ENCODE data around the gene MAP4K1. TPM values are rescaled to one million over a fixed set of nuclear protein-coding genes. Genes with fewer than 3 reads are reported as not detected.

MAP4K1 gene
- polyA plus RNA-seq, 3 donors = 19.8 to 41.3 (median 22.4) TPM

DNA sequence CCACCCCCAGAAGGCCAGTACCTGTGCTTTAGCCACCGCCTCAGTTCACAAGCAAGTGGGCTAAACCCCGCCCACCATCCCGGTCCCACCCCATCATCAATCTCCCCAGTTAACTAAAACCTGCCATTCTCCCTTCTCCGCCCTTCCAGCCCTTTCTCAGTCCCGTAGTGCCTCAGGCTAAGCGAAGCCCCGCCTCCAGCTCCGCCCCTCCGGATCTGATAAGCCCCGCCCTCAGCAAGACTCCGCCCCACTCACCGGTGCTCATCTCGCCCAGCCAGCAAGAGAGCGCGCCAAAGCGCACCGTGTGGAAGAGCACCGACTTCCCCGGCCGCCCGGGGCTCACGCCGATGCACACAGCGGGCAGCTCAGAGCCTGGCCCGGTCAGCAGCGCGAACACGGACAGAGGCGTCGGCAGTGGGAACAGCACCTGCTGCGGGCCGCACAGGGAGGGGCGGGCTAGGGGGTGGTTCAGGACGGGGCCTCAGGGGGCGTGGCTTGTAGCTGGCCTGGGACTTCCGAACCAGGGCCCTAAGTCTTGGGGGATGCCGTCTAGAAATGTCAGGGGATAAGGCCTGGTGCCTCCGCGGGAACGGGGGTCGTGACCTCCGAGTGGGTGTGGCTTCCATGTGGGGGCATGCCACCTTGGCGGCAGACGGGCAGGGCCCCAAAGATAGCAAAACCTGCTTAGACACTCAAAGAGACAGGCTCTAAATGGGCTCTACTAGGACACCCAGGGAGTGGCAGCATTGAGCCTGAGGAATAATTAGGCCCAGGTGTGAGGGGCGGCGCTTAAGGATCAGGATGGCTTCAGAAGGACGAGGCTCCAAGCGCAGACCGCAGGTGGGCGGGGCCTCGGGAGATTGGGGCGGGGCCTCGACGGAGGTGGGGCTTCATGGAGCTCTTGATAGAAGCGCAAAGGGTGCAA, 21.4 kb downstream of the MAP4K1 start:
- Mint-ChIP-seq H3K27ac (no peak overlapping the region), H3K27me3 (ENCODE audit: low read depth in 3 of 3) (peaks cover 0 to 1% (median 0%) of the 10 kb centered on the region in 3 donors), H3K4me1 (peaks cover 4% of the 10 kb centered on the region), H3K36me3 (peaks cover 40 to 73% of the 10 kb centered on the region in 2 donors), H3K9me3 (peaks cover 0 to 3% (median 0%) of the 10 kb centered on the region in 7 donors), H3K4me3 (no peak overlapping the region)
- Histone ChIP-seq H3K79me2 (ENCODE audit: insufficient read depth, low read length) (no peaks in the 10 kb centered on the region), H3K4me1 (ENCODE audit: control insufficient read depth in 1 of 2, insufficient read depth in 2 of 2, low read length in 2 of 2) (no peaks in the 10 kb centered on the region), H3K9ac (ENCODE audit: insufficient read depth, low read length, poor library complexity, severe bottlenecking) (no peak overlapping the region), H3K36me3 (replicated peaks in 1 of 2; ENCODE audit: control insufficient read depth in 1 of 2, insufficient read depth in 2 of 2, low read length in 2 of 2) (peaks cover 31 to 48% of the 10 kb centered on the region in 2 donors), H3K4me3 (replicated peaks in 1 of 3; ENCODE audit: low read depth in 2 of 3, low read length in 3 of 3) (no peak overlapping the region), H3K4me2 (replicated peaks; ENCODE audit: extremely low read depth, low read length, poor library complexity, severe bottlenecking) (no peak overlapping the region), H2AFZ (ENCODE audit: insufficient read depth, low read depth, low read length, poor library complexity, severe bottlenecking) (no peak overlapping the region), H3K27ac (ENCODE audit: low read depth in 1 of 2, low read length in 2 of 2) (no peak overlapping the region), H4K20me1 (ENCODE audit: insufficient read depth, low read length) (no peaks in the 10 kb centered on the region), H3K27me3 (ENCODE audit: control insufficient read depth in 2 of 2, insufficient read depth in 2 of 2, low read length in 2 of 2) (no peaks in the 10 kb centered on the region), H3K9me3 (replicated peaks in 1 of 2; ENCODE audit: control insufficient read depth in 1 of 2, insufficient read depth in 1 of 2, low read length in 2 of 2) (no peaks in the 10 kb centered on the region)
- WGBS (ENCODE audit: insufficient coverage) = 90% methylated on average over 50 of the region's 55 CpGs
- no peak for DNase-seq
- intact Hi-C loops (cut with micrococcal nuclease) = no loop called here
- TF ChIP-seq, protein P1, sequence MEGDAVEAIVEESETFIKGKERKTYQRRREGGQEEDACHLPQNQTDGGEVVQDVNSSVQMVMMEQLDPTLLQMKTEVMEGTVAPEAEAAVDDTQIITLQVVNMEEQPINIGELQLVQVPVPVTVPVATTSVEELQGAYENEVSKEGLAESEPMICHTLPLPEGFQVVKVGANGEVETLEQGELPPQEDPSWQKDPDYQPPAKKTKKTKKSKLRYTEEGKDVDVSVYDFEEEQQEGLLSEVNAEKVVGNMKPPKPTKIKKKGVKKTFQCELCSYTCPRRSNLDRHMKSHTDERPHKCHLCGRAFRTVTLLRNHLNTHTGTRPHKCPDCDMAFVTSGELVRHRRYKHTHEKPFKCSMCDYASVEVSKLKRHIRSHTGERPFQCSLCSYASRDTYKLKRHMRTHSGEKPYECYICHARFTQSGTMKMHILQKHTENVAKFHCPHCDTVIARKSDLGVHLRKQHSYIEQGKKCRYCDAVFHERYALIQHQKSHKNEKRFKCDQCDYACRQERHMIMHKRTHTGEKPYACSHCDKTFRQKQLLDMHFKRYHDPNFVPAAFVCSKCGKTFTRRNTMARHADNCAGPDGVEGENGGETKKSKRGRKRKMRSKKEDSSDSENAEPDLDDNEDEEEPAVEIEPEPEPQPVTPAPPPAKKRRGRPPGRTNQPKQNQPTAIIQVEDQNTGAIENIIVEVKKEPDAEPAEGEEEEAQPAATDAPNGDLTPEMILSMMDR (IDR thresholded peaks at IDR 0.05) = no peak

GRCh38 chr19:38592940-38593339, 24.8 kb downstream of the MAP4K1 start:
- Histone ChIP-seq H3K27me3 (ENCODE audit: control insufficient read depth in 2 of 2, insufficient read depth in 2 of 2, low read length in 2 of 2) (no peaks in the 10 kb centered on the region), H3K9ac (ENCODE audit: insufficient read depth, low read length, poor library complexity, severe bottlenecking) (no peak overlapping the region), H3K9me3 (replicated peaks in 1 of 2; ENCODE audit: control insufficient read depth in 1 of 2, insufficient read depth in 1 of 2, low read length in 2 of 2) (no peaks in the 10 kb centered on the region), H3K4me3 (replicated peaks in 1 of 3; ENCODE audit: low read depth in 2 of 3, low read length in 3 of 3) (no peak overlapping the region), H2AFZ (ENCODE audit: insufficient read depth, low read depth, low read length, poor library complexity, severe bottlenecking) (no peak overlapping the region), H3K4me2 (replicated peaks; ENCODE audit: extremely low read depth, low read length, poor library complexity, severe bottlenecking) (no peak overlapping the region), H3K27ac (ENCODE audit: low read depth in 1 of 2, low read length in 2 of 2) (no peak overlapping the region), H3K36me3 (replicated peaks in 1 of 2; ENCODE audit: control insufficient read depth in 1 of 2, insufficient read depth in 2 of 2, low read length in 2 of 2) (peaks cover 40 to 55% of the 10 kb centered on the region in 2 donors), H4K20me1 (ENCODE audit: insufficient read depth, low read length) (no peaks in the 10 kb centered on the region), H3K79me2 (ENCODE audit: insufficient read depth, low read length) (no peaks in the 10 kb centered on the region), H3K4me1 (ENCODE audit: control insufficient read depth in 1 of 2, insufficient read depth in 2 of 2, low read length in 2 of 2) (no peaks in the 10 kb centered on the region)
- TF ChIP-seq, protein P1 (IDR thresholded peaks at IDR 0.05) = no peak
- Mint-ChIP-seq H3K4me3 (no peak overlapping the region), H3K27me3 (ENCODE audit: low read depth in 3 of 3) (peaks cover 0 to 2% (median 1%) of the 10 kb centered on the region in 3 donors), H3K27ac (peak overlapping the region in 1 of 7 donors; percentile 3), H3K4me1 (peaks cover 4% of the 10 kb centered on the region), H3K9me3 (peaks cover 0 to 3% (median 0%) of the 10 kb centered on the region in 7 donors), H3K36me3 (peaks cover 40 to 76% of the 10 kb centered on the region in 2 donors)
- WGBS (ENCODE audit: insufficient coverage) = 75% methylated on average over 1 of the region's 6 CpGs
- no peak for DNase-seq
- intact Hi-C loops (cut with micrococcal nuclease) = no loop called here

Data from CD14-positive monocyte (primary cell).